HepG2 (cell line): ENCODE results near the gene CD300C. TPM values are rescaled to one million over a fixed set of nuclear protein-coding genes. Genes with fewer than 3 reads are reported as not detected.
"Not testable (repeated sequence)": the region's sequence is repeated elsewhere in the genome, so short reads cannot be mapped to it uniquely, and the experiment has no call there.

Source experiments
- ATAC-seq: fragments of 200-7000 bp; cut with Tn5 transposase; 3 replicates; pipeline ENCODE4 v1.9.1; 2020; ENCODE audit warnings: mild to moderate bottlenecking, moderate library complexity
- BruUV-seq: library from RNA; stranded (reverse); fragments of 400-500 nt; replicated peaks from 2 replicates; lab custom pipeline; 2021; lab: Mats Ljungman, UMichigan
- CTCF ChIA-PET: fragments of 300-600 bp; formaldehyde crosslinking; extraction: SDS; loops from one replicate; lab custom pipeline; 2021; ENCODE audit warnings: low total read pairs, inconsistent platforms, low intra/inter-chr PET ratio; lab: Yijun Ruan, JAX
- POLR2A ChIA-PET: fragments of 350-600 bp; sonication (Branson Sonifier 250); formaldehyde crosslinking; loops from one replicate; lab custom pipeline; 2020; ENCODE audit warnings: antibody characterized with exemption, inconsistent platforms; lab: Yijun Ruan, JAX
- DNase-seq: peaks from one replicate; pipeline ENCODE4 v3.0.0-alpha.2; 2015; ENCODE audit warnings: low spot score
- FAIRE-seq: peaks from 3 replicates; lab custom pipeline; 2011; peaks lifted over from hg19 to GRCh38; lab: Jason Lieb, UNC
- H2AFZ ChIP-seq: one replicate; pipeline ENCODE4 v1.6.1; 2011; ENCODE audit warnings: low read length, inconsistent platforms
- H3K27ac ChIP-seq: fragments of 300-600 bp; 3 replicates; pipeline ENCODE4 v1.8.0; 2011; ENCODE audit warnings: mixed run types, mild to moderate bottlenecking, mixed read lengths, low read length, inconsistent platforms; ENCODE audit not compliant: insufficient read depth; ENCODE audit errors: extremely low read length
- H3K27me3 ChIP-seq, 2 experiments: fragments of 200-600 bp in 1 of 2; 2 replicates in 1 of 2; 3 replicates in 1 of 2; pipeline versions ENCODE4 v1.6.0 to v1.8.0; 2011; ENCODE audit warnings: low read length in 2 of 2, mild to moderate bottlenecking in 2 of 2, moderate library complexity in 2 of 2, inconsistent platforms in 1 of 2; ENCODE audit not compliant: insufficient read depth in 2 of 2, control insufficient read depth in 1 of 2
- H3K36me3 ChIP-seq, 2 experiments: fragments of 200-600 bp in 1 of 2; replicated peaks in 1 of 2; 2 replicates in 1 of 2; 3 replicates in 1 of 2; pipeline versions ENCODE4 v1.5.1 to v1.8.0; 2011; ENCODE audit warnings: low read length in 2 of 2, inconsistent platforms in 1 of 2; ENCODE audit not compliant: insufficient read depth in 2 of 2, control insufficient read depth in 1 of 2
- H3K4me1 ChIP-seq: 2 replicates; pipeline ENCODE4 v1.5.1; 2012; ENCODE audit warnings: low read length, inconsistent platforms; ENCODE audit not compliant: insufficient read depth
- H3K4me2 ChIP-seq: 2 replicates; pipeline ENCODE4 v1.6.0; 2011; ENCODE audit warnings: low read depth, low read length, inconsistent platforms
- H3K4me3 ChIP-seq, 3 experiments: fragments of 200-600 bp in 1 of 3; sonication (generic), shearing (Covaris generic) in 1 of 3; replicated peaks in 1 of 3; 2 replicates each; pipeline ENCODE4 v1.5.1; 2011 to 2016; ENCODE audit warnings: low read length in 3 of 3, inconsistent platforms in 2 of 3, low read depth in 2 of 3, mild to moderate bottlenecking in 2 of 3, control low read depth in 1 of 3, mixed read lengths in 1 of 3; ENCODE audit not compliant: insufficient read depth in 1 of 3
- H3K79me2 ChIP-seq: one replicate; pipeline ENCODE4 v1.6.1; 2011; ENCODE audit warnings: low read length, inconsistent platforms; ENCODE audit not compliant: insufficient read depth
- H3K9ac ChIP-seq: 2 replicates; pipeline ENCODE4 v1.6.0; 2011; ENCODE audit warnings: mild to moderate bottlenecking, low read depth, low read length, inconsistent platforms; ENCODE audit not compliant: insufficient read depth
- H3K9me3 ChIP-seq: 2 replicates; pipeline ENCODE4 v1.5.1; 2012; ENCODE audit warnings: mild to moderate bottlenecking, low read length
- H4K20me1 ChIP-seq: 2 replicates; pipeline ENCODE4 v1.6.0; 2011; ENCODE audit warnings: inconsistent platforms, mild to moderate bottlenecking, low read length, moderate library complexity; ENCODE audit not compliant: insufficient read depth
- BHLHE40 ChIP-seq: IDR thresholded peaks from 2 replicates; pipeline ENCODE4 v1.6.1; 2011; ENCODE audit warnings: low read length, improper control_type of control experiment
- CEBPB ChIP-seq: IDR thresholded peaks from 2 replicates; pipeline ENCODE4 v1.6.1; 2011; ENCODE audit warnings: low read depth, low read length, improper control_type of control experiment, borderline replicate concordance
- FOSL2 ChIP-seq: sonication (generic); formaldehyde crosslinking; IDR thresholded peaks from 2 replicates; pipeline ENCODE4 v1.4.0; 2020; ENCODE audit warnings: missing genetic modification reagents
- ZFX ChIP-seq: sonication (generic); formaldehyde crosslinking; IDR thresholded peaks from 2 replicates; pipeline ENCODE4 v1.4.0; 2020; ENCODE audit warnings: mild to moderate bottlenecking, low read depth, missing genetic modification reagents, moderate library complexity
- ZNF12 ChIP-seq: sonication (generic); formaldehyde crosslinking; IDR thresholded peaks from 2 replicates; pipeline ENCODE4 v1.5.0; 2020; ENCODE audit warnings: missing genetic modification reagents
- WGBS: methylation state at CpG from one replicate; pipeline ENCODE4 v1.1.6; 2017; ENCODE audit warnings: low lambda C conversion rate; 5-methylcytosine and 5-hydroxymethylcytosine counted together
- in situ Hi-C: cut with HindIII; loops from 2 replicates; pipeline ENCODE4 v1.10.0; 2017; ENCODE audit warnings: low pct_unique_long_range_greater_than_20kb; ENCODE audit not compliant: extremely low pct_ligation_motif_present
- intact Hi-C: fragments of 100-400 bp; cut with micrococcal nuclease; formaldehyde crosslinking; loops from one replicate; pipeline ENCODE4 v1.10.0; 2022; ENCODE audit not compliant: unreplicated experiment
- polyA plus RNA-seq, 8 experiments: library from polyadenylated mRNA; depleted of rRNA in 3 of 8; stranded (reverse) in 7 of 8; unstranded in 1 of 8; fragments of >200 nt; fragmentation: Illumina TruSeq in 4 of 8; extraction: Trizol in 4 of 8; gene quantifications; 2 replicates each; pipeline versions ENCODE4 v1.2.1 to v1.2.3, GENCODE V29; 2011 to 2016; ENCODE audit warnings: low read depth in 4 of 8, missing spikeins in 1 of 8, mixed read lengths in 1 of 8; ENCODE audit not compliant: insufficient read depth in 1 of 8
- total RNA-seq, 5 experiments: library from RNA; depleted of rRNA; stranded (reverse); fragments of >200 nt; fragmentation: Illumina TruSeq; extraction: Trizol; gene quantifications; 2 replicates each; pipeline ENCODE4 v1.2.3, GENCODE V29; 2016; ENCODE audit warnings: low read depth in 1 of 5
- TF ChIP-seq, protein P1 (sequence below): sonication (generic); formaldehyde crosslinking; IDR thresholded peaks from 2 replicates; pipeline ENCODE4 v1.4.0; 2020; ENCODE audit warnings: missing genetic modification reagents
- TF ChIP-seq, protein P2 (sequence below): sonication (generic); formaldehyde crosslinking; IDR thresholded peaks from 2 replicates; pipeline ENCODE4 v1.4.0; 2020; ENCODE audit warnings: mild to moderate bottlenecking, missing genetic modification reagents

CD300C gene
- total and polyA plus RNA-seq, 2 of the 13 experiments (the other 11 are each of a cell fraction or from before 2014, with no cell fraction given): not detected

DNA sequence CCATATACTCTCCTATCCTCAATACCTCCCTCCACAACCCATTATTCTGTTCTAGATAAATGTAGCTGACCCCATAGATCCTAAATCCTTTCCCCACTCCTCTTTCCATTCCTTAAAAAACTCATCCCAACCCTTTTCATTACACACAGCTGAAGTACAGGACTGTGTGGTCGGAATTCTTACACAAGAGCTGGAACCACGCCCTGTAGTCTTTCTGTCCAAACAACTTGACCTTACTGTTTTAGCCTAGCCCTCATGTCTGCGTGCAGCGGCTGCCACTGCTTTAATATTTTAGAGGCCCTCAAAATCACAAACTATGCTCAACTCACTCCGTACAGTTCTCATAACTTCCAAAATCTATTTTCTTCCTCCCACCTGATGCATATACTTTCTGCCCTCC is 42.0 kb downstream of the CD300C start:
- H3K27ac ChIP-seq, H4K20me1 ChIP-seq, H2AFZ ChIP-seq, H3K36me3 ChIP-seq, DNase-seq, H3K79me2 ChIP-seq, CTCF ChIA-PET, ATAC-seq, intact Hi-C loops, H3K4me1 ChIP-seq, H3K9ac ChIP-seq, H3K9me3 ChIP-seq, H3K4me3 ChIP-seq, POLR2A ChIA-PET, in situ Hi-C loops, BruUV-seq, FAIRE-seq, H3K4me2 ChIP-seq: not testable (repeated sequence)
- H3K27me3 ChIP-seq: peaks cover 0 to 11% of the 10 kb centered on the region in 2 experiments; a peak in 1 of 5 replicates
- WGBS: 7% methylated on average over 5 of the region's 5 CpGs

DNA sequence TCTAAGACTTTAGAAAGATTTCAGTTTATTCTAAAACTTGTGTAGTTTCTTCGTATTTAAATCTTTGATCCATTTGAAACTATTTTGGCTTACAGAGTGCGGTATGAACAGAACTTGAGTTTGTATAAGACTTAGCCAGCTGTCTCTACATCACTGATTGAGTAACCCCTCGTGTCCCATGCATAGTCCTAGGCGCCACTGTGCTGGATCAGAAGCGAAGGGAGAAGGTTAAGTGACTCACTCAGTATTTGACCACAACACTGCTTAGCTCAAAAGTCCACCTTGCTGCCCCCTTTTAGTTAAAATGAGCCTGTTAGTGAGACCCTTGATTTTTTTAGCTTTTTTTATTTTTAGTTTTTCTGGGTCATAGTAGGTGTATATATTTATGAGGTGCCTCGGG is 43.1 kb downstream of the CD300C start:
- no peaks in the 10 kb centered on the region for H4K20me1 ChIP-seq
- WGBS: 18% methylated on average over 6 of the region's 6 CpGs
- ATAC-seq (peak; percentile 48; the same call in 1 of the 3 replicates), DNase-seq (peak; percentile 36), FAIRE-seq (no peak)
- no peak overlapping the region for H3K4me3 ChIP-seq
- TF ChIP-seq ZNF12: 0 out of 2 replicates have a peak, but pooled peaks have one; percentile 22
- TF ChIP-seq, protein P1, sequence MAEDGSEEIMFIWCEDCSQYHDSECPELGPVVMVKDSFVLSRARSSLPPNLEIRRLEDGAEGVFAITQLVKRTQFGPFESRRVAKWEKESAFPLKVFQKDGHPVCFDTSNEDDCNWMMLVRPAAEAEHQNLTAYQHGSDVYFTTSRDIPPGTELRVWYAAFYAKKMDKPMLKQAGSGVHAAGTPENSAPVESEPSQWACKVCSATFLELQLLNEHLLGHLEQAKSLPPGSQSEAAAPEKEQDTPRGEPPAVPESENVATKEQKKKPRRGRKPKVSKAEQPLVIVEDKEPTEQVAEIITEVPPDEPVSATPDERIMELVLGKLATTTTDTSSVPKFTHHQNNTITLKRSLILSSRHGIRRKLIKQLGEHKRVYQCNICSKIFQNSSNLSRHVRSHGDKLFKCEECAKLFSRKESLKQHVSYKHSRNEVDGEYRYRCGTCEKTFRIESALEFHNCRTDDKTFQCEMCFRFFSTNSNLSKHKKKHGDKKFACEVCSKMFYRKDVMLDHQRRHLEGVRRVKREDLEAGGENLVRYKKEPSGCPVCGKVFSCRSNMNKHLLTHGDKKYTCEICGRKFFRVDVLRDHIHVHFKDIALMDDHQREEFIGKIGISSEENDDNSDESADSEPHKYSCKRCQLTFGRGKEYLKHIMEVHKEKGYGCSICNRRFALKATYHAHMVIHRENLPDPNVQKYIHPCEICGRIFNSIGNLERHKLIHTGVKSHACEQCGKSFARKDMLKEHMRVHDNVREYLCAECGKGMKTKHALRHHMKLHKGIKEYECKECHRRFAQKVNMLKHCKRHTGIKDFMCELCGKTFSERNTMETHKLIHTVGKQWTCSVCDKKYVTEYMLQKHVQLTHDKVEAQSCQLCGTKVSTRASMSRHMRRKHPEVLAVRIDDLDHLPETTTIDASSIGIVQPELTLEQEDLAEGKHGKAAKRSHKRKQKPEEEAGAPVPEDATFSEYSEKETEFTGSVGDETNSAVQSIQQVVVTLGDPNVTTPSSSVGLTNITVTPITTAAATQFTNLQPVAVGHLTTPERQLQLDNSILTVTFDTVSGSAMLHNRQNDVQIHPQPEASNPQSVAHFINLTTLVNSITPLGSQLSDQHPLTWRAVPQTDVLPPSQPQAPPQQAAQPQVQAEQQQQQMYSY (CRISPR knock-in tag): no peak
- peak; percentile 35; the same call in 1 of the 2 replicates for TF ChIP-seq BHLHE40
- peak; percentile 65 for TF ChIP-seq FOSL2 (CRISPR knock-in tag)
- no peak for TF ChIP-seq ZFX (CRISPR knock-in tag)
- TF ChIP-seq CEBPB: peak; percentile 19; the same call in 1 of the 2 replicates
- TF ChIP-seq, protein P2, sequence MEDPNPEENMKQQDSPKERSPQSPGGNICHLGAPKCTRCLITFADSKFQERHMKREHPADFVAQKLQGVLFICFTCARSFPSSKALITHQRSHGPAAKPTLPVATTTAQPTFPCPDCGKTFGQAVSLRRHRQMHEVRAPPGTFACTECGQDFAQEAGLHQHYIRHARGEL (CRISPR knock-in tag): no peak
- CTCF ChIA-PET: no interaction called here
- POLR2A ChIA-PET: no interaction called here
- H3K36me3 ChIP-seq: no peaks in the 10 kb centered on the region
- no peaks in the 10 kb centered on the region for H3K9me3 ChIP-seq
- H2AFZ ChIP-seq: no peak overlapping the region
- in situ Hi-C loops (no loop called here), intact Hi-C loops (no loop called here)
- no peak overlapping the region for H3K4me2 ChIP-seq
- H3K9ac ChIP-seq: no peak overlapping the region
- H3K27me3 ChIP-seq: peaks cover 0 to 11% of the 10 kb centered on the region in 2 experiments; a peak in 1 of 5 replicates
- no peak overlapping the region for H3K27ac ChIP-seq
- H3K4me1 ChIP-seq: no peaks in the 10 kb centered on the region
- BruUV-seq: no TSS peak
- H3K79me2 ChIP-seq: no peaks in the 10 kb centered on the region
